DMS53 treated with DMSO at 0.1 percent for 48 hours (cell line): ENCODE measurements around the gene KLHDC4.
A peak's percentile ranks its signal among the peaks of the same experiment; 100 is the strongest.
"Not testable (repeated sequence)": the region's sequence is repeated elsewhere in the genome, so short reads cannot be mapped to it uniquely, and the experiment has no call there.

Experiments used
- DNase-seq: peaks from one replicate; lab custom pipeline; 2025; ENCODE audit not compliant: unreplicated experiment; lab: John Stamatoyannopoulos, UW

KLHDC4 gene

GRCh38 chr16:87765776-87766484, at the start of gene KLHDC4:
TSS of gene KLHDC4 (minus strand) at chr16:87765986. CDS start at chr16:87765890, 96 bp downstream.
- peak; percentile 52 for DNase-seq

- no peak for DNase-seq
Observed at GRCh38 chr16:87815567-87815966, 49.8 kb upstream of the KLHDC4 start.

GRCh38 chr16:87812200-87812656, 46.4 kb upstream of the KLHDC4 start:
- no peak for DNase-seq

- DNase-seq: not testable (repeated sequence)
Observed at GRCh38 chr16:87811454-87811853, 45.7 kb upstream of the KLHDC4 start.

- no peak for DNase-seq
Observed at GRCh38 chr16:87809150-87809902, 43.5 kb upstream of the KLHDC4 start.

GRCh38 chr16:87808108-87808507, 42.3 kb upstream of the KLHDC4 start:
- no peak for DNase-seq

- peak; percentile 76 for DNase-seq
Observed at GRCh38 chr16:87806641-87807546, 41.1 kb upstream of the KLHDC4 start.

GRCh38 chr16:87806261-87806640, 40.5 kb upstream of the KLHDC4 start:
- DNase-seq: peak; percentile 39

- DNase-seq: no peak
Observed at GRCh38 chr16:87803385-87803784, 37.6 kb upstream of the KLHDC4 start.

GRCh38 chr16:87802670-87803069, 36.9 kb upstream of the KLHDC4 start:
- no peak for DNase-seq

- DNase-seq: no peak
Observed at GRCh38 chr16:87801679-87802259, 36.0 kb upstream of the KLHDC4 start.

GRCh38 chr16:87800497-87800896, 34.7 kb upstream of the KLHDC4 start:
- no peak for DNase-seq

- no peak for DNase-seq
Observed at GRCh38 chr16:87795336-87795735, 29.6 kb upstream of the KLHDC4 start.

GRCh38 chr16:87794485-87795078, 28.8 kb upstream of the KLHDC4 start:
- DNase-seq: no peak

GRCh38 chr16:87792205-87792565, 26.4 kb upstream of the KLHDC4 start:
- DNase-seq: no peak

GRCh38 chr16:87791295-87792204, 25.8 kb upstream of the KLHDC4 start:
- DNase-seq: no peak

GRCh38 chr16:87790292-87791100, 24.7 kb upstream of the KLHDC4 start:
- DNase-seq: no peak

- DNase-seq: no peak
Observed at GRCh38 chr16:87789437-87790291, 23.9 kb upstream of the KLHDC4 start.
